SK-N-SH (cell line): ENCODE measurements around the gene PSTK.

Experiments used
- CTCF ChIP-seq: fragments of 200-600 bp; sonication (generic); IDR thresholded peaks from 2 replicates; pipeline ENCODE4 v1.6.1; 2017; ENCODE audit warnings: antibody characterized with exemption, mild to moderate bottlenecking, moderate library complexity
- FOSL2 ChIP-seq: IDR thresholded peaks from 2 replicates; pipeline ENCODE4 v1.4.0; 2012; ENCODE audit warnings: low read depth, mild to moderate bottlenecking, moderate library complexity, borderline replicate concordance
- JUND ChIP-seq: IDR thresholded peaks from 2 replicates; pipeline ENCODE4 v1.4.0; 2012
- POLR2AphosphoS5 ChIP-seq: IDR thresholded peaks from 2 replicates; pipeline ENCODE4 v1.6.1; 2012; ENCODE audit warnings: low read depth, low read length
- RAD21 ChIP-seq: IDR thresholded peaks from 2 replicates; pipeline ENCODE4 v1.6.1; 2012; ENCODE audit warnings: mild to moderate bottlenecking, low read length
- TAF1 ChIP-seq: IDR thresholded peaks from 2 replicates; pipeline ENCODE4 v1.6.1; 2012; ENCODE audit warnings: low read depth, mild to moderate bottlenecking, low read length, moderate library complexity, borderline replicate concordance

GRCh38 chr10:123027861-123028260 is 47.7 kb downstream of the PSTK start:
- TF ChIP-seq CTCF (no peak), POLR2AphosphoS5 (no peak), TAF1 (no peak), RAD21 (no peak), JUND (no peak), FOSL2 (no peak)
